Neural progenitor cell (in vitro differentiated cells): Measurements from ENCODE around the gene PRKAG2.
"Not testable (repeated sequence)": the region's sequence is repeated elsewhere in the genome, so short reads cannot be mapped to it uniquely, and the experiment has no call there.

ENCODE experiments used
- EZH2 ChIP-seq: fragments of 200-600 bp; sonication (generic); IDR thresholded peaks from 2 replicates; pipeline ENCODE4 v1.6.1; 2017; ENCODE audit warnings: antibody characterized with exemption, mild to moderate bottlenecking, moderate library complexity
- TF ChIP-seq, protein P1 (sequence below): fragments of 200-600 bp; sonication (generic); IDR thresholded peaks from 2 replicates; pipeline ENCODE4 v1.5.1; 2017; ENCODE audit warnings: antibody characterized with exemption, mild to moderate bottlenecking

DNA sequence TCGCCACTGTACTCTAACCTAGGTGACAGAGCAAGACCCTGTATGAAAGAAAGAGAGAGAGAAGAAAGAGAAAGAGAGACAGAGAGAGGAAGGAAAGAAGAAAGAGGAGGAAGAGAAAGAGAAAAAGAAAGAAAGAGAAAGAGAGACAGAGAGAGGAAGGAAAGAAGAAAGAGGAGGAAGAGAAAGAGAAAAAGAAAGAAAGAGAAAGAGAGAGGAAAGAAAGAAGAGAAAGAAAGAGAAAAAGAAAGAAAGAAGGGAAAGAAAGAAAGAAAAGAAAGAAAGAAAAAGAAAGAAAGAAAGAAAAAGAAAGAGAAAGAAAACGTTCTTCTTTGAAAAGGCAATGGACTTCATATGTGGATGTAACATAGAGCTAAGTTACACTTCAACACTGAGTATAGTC lies 340.7 kb downstream of the PRKAG2 start:
- TF ChIP-seq, protein P1, sequence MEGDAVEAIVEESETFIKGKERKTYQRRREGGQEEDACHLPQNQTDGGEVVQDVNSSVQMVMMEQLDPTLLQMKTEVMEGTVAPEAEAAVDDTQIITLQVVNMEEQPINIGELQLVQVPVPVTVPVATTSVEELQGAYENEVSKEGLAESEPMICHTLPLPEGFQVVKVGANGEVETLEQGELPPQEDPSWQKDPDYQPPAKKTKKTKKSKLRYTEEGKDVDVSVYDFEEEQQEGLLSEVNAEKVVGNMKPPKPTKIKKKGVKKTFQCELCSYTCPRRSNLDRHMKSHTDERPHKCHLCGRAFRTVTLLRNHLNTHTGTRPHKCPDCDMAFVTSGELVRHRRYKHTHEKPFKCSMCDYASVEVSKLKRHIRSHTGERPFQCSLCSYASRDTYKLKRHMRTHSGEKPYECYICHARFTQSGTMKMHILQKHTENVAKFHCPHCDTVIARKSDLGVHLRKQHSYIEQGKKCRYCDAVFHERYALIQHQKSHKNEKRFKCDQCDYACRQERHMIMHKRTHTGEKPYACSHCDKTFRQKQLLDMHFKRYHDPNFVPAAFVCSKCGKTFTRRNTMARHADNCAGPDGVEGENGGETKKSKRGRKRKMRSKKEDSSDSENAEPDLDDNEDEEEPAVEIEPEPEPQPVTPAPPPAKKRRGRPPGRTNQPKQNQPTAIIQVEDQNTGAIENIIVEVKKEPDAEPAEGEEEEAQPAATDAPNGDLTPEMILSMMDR = not testable (repeated sequence)
- not testable (repeated sequence) for TF ChIP-seq EZH2
